NCI-H187 treated with DMSO at 0.1 percent for 48 hours (cell line): ENCODE measurements around the gene RAB15.
A peak's percentile ranks its signal among the peaks of the same experiment; 100 is the strongest.

Experiments
- DNase-seq: peaks from one replicate; lab custom pipeline; 2025; lab: John Stamatoyannopoulos, UW

RAB15 gene

GRCh38 chr14:64955297-64955696 lies 16.8 kb downstream of the RAB15 start:
- no peak for DNase-seq

GRCh38 chr14:64954491-64955240 lies 17.5 kb downstream of the RAB15 start:
- no peak for DNase-seq

GRCh38 chr14:64953661-64954060 lies 18.5 kb downstream of the RAB15 start:
- no peak for DNase-seq

GRCh38 chr14:64953310-64953654 lies 18.9 kb downstream of the RAB15 start:
- DNase-seq: no peak

- no peak for DNase-seq
Measured at GRCh38 chr14:64952598-64953309, 19.4 kb downstream of the RAB15 start.

GRCh38 chr14:64951724-64952123 lies 20.4 kb downstream of the RAB15 start:
- DNase-seq: no peak

- DNase-seq: no peak
Measured at GRCh38 chr14:64951291-64951690, 20.8 kb downstream of the RAB15 start.

- DNase-seq: no peak
Measured at GRCh38 chr14:64950889-64951288, 21.2 kb downstream of the RAB15 start.

GRCh38 chr14:64948612-64949210 lies 23.4 kb downstream of the RAB15 start:
- DNase-seq: no peak

- no peak for DNase-seq
Measured at GRCh38 chr14:64947710-64948611, 24.2 kb downstream of the RAB15 start.

GRCh38 chr14:64946310-64947045 lies 25.7 kb downstream of the RAB15 start:
- DNase-seq: no peak

- DNase-seq: no peak
Measured at GRCh38 chr14:64945431-64946178, 26.5 kb downstream of the RAB15 start.

GRCh38 chr14:64944861-64945260 lies 27.3 kb downstream of the RAB15 start:
- no peak for DNase-seq

- DNase-seq: no peak
Measured at GRCh38 chr14:64944041-64944440, 28.1 kb downstream of the RAB15 start.

- DNase-seq: no peak
Measured at GRCh38 chr14:64943556-64943955, 28.6 kb downstream of the RAB15 start.

GRCh38 chr14:64942531-64943111 lies 29.5 kb downstream of the RAB15 start, which contains the start of gene GPX2:
Gene GPX2 (minus strand): TSS chr14:64942745. CDS start chr14:64942726, 19 bp downstream.
- peak; percentile 85 for DNase-seq

GRCh38 chr14:64940336-64940910 lies 31.7 kb downstream of the RAB15 start:
- no peak for DNase-seq

- DNase-seq: no peak
Measured at GRCh38 chr14:64939817-64940190, 32.3 kb downstream of the RAB15 start.

GRCh38 chr14:64938972-64939816 lies 32.9 kb downstream of the RAB15 start:
- peak; percentile 37 for DNase-seq
